Measurements from ENCODE around the gene WDR88.

DNA sequence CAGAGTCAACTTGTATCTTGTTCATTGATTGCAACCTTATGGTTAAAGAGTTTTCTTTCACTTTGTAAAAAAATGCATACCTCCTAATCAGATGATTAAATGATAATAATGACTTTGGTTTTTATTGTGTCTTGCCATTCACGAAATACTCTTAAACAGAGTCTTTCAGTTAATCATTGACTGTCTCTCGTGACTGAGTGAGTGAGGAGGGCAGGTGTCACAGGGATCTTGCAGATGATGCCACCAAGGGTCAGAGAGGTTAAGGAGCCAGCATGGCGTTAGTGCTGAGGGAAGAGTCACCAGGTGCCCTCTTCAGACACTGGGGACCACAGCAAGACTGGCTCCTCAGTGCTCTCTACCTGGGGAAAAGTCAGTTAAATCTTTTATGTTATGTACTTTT is 42.9 kb upstream of the WDR88 start:
- TF ChIP-seq CTCF (IDR thresholded peaks at IDR 0.05) = no peak
- TF ChIP-seq EP300 (IDR thresholded peaks at IDR 0.05) = no peak
